Stimulated activated naive CD8-positive, alpha-beta T cell treated with anti-CD3 and anti-CD28 coated beads, Interleukin-15, Interleukin-2, amounts not matched to agents 100 U/mL and 50 U/mL, for 24 hours (primary cell): Measurements from ENCODE around the gene MTLN.
"Not testable (repeated sequence)": the region's sequence is repeated elsewhere in the genome, so short reads cannot be mapped to it uniquely, and the experiment has no call there.

ENCODE experiments used
- ATAC-seq: fragments of 150-1000 bp; cut with Tn5 transposase; one replicate; pipeline ENCODE4 v1.10.0; 2021
- DNase-seq: peaks from one replicate; pipeline ENCODE4 v3.0.0; 2021

The MTLN gene, protein sequence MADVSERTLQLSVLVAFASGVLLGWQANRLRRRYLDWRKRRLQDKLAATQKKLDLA

GRCh38 chr2:110211938-110212858, at the start of gene MTLN:
Gene MTLN (minus strand): TSS chr2:110212547. CDS start chr2:110212525, 22 bp downstream.
- ATAC-seq = peak; percentile 83
- peak; percentile 78 for DNase-seq

DNA sequence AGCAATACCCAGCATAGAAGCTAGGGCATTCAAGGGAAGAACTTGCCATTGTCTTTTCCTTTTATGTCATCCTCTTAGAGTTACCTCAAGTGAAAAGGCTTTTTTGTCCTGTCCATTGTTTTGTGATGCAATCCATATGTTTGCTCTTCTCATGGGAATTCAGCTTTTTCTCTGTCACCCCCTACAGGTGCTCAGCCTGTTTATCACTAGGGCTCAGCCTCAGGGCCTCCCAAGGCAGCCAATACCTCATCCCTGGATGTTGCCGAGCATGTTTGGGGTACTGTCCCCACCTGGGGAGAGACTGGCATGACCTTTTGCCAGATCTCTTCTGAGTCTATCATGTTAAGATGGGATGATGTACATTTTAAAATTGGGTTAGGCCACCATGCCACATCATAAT, 49.6 kb upstream of the MTLN start:
- not testable (repeated sequence) for DNase-seq, ATAC-seq

- not testable (repeated sequence) for ATAC-seq, DNase-seq
Measured at GRCh38 chr2:110248081-110248795, 35.9 kb upstream of the MTLN start.

DNA sequence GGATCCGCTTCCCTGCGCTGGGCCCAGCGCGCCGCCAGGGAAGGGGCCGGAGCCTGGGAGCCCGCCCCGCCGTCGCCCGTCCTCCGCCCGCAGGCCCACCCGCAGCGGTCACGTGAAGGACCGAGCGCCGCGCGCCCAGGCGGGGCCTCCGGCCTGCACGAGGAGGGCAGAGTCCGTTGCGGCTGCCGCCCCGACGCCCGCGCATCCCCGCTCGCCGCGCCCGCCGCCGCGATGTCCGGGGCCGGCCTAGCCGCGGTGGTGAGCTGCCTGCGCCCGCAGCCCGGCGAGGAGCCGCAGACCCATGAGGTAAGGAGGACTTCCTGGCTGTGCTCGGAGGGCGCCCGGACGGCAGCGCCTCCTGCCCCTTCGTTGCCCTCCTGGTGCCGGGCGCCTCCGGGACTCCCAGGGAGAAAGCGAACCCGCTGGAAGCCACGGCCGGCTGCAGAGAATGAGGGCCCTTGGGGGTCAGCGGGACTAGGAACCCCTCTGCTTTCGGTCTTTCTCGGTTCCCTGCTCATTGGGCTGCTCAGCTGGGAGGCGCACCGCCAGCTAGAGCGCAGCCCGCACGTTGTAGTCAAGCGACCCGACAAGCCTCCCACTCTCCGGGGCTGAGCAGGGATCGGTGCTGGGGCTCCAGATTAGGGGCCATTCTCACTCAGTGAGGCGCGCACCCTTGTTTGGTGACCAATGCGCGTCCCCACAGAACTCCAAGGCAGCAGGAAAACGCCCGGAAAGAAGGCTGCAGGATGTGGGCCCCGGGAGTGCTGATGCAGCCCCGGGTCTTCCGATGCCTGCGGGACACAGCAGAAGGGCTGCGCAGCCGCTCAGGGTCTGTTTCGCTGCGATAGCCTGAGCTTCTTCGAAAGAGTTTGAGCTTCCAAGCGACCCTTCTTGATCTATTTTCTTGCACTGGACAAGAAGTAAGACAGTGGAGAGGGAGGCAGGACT, 33.4 kb upstream of the MTLN start:
- not testable (repeated sequence) for ATAC-seq, DNase-seq

GRCh38 chr2:110243283-110243682, 30.9 kb upstream of the MTLN start:
- ATAC-seq, DNase-seq: not testable (repeated sequence)

- not testable (repeated sequence) for DNase-seq, ATAC-seq
Measured at GRCh38 chr2:110234514-110234913, 22.2 kb upstream of the MTLN start.

DNA sequence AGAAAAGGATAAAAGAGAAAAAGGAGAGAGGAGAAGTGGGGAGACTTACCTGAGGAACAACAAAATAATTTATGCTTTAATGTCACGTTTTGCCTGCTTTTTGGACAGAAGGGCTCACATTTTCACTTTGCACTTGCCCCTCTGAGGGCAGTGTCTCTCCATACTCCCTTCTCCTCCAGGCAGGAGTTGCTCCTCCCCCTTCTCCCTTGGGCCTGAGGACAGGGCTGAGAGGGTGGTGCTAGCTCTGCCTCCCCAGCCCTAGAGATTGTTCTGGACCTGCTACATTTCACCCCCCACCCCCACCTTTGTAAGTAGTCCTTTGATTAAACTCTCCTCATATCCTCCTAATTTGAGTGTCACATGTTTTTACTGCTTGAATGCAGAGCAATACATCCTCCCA, 17.5 kb upstream of the MTLN start:
- not testable (repeated sequence) for ATAC-seq, DNase-seq

DNA sequence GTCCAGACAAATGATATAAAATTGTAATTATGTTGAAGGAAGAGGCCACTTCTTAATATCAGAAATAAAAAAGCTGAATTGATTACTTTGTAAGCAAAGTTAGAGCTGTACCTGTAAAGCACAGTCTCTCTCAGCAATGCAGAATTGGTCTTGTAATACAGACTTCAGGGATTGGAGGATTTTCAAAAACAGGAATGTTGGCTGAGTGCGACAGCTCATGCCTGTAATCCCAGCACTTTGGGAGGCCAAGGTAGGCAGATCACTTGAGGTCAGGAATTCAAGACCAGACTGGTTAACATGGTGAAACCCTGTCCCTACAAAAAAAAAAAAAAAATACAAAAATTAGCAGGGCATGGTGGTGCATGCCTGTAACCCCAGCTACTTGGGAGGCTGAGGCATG, 10.3 kb upstream of the MTLN start:
- not testable (repeated sequence) for DNase-seq

GRCh38 chr2:110221938-110222337, 9.6 kb upstream of the MTLN start:
- no peak for DNase-seq
- no peak for ATAC-seq

More for the DNA sequence above, 10.3 kb upstream of the MTLN start:
- ATAC-seq = not testable (repeated sequence)

DNA sequence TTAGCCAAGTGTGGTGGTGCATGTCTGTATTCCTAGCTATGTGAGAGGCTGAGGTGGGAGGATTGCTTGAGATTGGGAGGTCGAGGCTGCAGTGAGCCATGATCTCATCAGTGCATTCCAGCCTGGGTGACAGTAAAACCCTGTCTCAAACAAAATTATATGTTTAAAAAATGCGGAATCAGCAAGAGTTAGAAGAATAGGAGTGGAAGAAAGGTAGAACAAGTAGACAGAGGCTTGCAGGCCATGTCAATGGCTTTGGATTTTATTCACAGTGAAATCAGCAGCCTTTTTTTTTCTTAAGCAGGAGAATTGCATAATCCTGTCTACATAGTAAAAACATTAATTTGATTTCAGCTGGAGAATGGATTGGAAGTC, 7.8 kb upstream of the MTLN start:
- no peak for DNase-seq
- no peak for ATAC-seq

DNA sequence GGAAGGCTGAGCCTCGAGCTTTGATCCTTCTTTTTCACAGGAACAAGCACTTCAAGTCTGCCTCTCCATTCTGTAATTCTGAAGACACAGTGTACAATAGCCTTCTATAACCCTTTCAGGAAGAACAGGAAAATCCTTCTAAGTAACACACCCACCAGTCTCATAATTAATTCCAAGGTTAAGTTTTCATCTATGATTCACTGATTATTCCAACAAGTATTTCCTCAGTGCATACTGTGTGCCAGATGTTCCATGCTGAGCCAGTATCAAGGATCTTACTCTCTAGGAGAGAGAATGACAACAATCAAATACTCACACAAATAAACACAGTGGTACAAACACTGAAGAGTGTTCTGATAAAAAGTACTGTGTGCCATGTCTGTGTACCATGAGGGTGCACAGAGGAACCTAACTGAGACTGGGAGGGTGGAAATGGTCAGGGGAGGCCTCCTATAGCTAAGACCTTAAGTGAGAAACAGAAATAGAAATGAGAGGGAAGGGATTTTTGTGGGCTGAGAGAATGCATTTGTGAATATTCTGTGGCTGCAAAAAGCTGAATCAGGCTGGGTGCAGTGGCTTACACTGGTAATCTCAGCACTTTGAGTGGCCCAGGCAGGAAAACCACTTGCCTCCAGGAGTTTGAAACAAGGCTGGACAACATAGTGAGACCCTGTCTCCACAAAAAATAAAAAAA, 7.3 kb upstream of the MTLN start:
- DNase-seq = no peak
- no peak for ATAC-seq

DNA sequence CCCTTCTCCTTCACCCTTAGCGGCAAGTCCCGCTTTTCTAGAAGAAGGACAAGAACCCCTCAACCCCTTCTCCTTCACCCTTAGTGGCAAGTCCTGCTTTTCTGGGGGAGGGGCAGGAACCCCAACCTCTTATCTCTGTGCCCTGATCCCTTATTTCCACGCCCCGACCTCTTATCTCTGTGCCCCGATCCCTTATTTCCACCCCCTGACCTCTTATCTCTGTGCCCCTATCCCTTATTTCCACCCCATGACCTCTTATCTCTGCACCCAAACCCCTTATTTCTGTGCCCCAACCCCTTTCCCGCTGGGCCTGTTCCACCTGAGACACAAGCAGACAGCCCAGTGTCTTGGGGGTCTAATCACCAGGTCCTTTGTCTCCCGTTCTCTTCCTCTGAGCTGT, 6.5 kb upstream of the MTLN start:
- not testable (repeated sequence) for DNase-seq, ATAC-seq

DNA sequence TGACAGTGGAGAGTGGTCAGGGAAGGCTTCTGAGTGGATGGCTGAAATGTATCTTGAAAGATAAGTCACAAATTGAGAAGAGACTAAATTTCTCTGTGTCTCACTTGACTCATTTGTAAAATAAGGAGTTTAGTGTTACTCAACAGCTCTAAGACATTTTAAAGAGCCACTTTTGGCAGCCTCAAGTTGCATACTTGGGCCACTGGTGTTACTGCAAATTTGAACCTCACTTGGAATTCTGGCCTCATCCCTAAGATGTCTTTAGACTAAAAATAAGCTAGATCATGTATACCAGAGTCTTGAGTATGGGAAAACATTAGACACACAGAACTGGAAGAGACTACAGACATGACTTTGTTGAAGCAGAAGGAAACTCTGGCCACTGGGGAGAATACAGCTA, 4.5 kb upstream of the MTLN start:
- ATAC-seq (no peak), DNase-seq (no peak)

GRCh38 chr2:110216199-110216598, 3.9 kb upstream of the MTLN start:
- ATAC-seq (no peak), DNase-seq (no peak)

DNA sequence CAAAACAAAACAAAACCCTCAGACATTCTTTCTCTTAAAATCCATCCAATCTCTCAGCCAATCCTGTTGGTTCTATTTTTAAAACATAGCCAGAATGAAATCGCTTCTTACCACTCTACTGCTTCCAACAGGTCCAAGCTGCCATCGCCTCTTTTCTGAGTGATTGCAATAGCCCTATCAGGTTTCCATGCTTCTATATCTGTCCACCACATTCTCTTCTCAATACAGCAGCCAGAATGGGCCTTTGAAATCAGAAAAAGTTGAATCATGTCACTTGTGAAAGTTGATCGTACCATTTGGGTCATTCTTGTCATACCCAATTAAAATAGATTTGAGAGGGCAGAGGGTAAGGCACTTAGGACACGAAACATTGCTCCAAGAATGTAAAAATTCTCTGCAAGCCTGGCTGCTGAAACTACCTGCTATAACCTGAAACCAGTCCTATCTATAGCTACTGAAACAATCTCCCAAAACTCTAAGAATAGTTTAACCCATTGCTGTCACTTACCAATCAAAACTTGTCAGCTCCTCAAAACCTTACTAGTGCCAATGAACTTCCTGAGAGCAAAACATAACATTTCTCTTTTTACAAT, 3.3 kb upstream of the MTLN start:
- no peak for ATAC-seq
- DNase-seq = no peak

- DNase-seq = no peak
- no peak for ATAC-seq
Measured at GRCh38 chr2:110215091-110215490, 2.7 kb upstream of the MTLN start.

DNA sequence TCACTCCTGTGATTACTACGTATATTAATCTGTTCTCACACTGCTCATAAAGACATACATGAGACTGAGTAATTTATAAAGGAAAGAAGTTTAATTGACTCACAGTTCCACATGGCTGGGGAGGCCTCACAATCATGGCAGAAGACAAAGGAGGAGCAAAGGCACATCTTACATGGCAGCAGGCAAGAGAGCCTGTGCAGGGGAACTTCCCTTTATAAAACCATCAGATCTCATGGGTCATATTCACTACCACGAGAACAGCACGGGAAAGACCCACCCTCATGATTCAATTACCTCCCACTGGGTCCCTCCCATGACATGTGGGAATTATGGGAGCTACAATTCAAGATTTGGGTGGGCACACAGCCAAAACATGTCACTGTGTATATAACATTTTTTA, 1.2 kb upstream of the MTLN start:
- not testable (repeated sequence) for DNase-seq, ATAC-seq

DNA sequence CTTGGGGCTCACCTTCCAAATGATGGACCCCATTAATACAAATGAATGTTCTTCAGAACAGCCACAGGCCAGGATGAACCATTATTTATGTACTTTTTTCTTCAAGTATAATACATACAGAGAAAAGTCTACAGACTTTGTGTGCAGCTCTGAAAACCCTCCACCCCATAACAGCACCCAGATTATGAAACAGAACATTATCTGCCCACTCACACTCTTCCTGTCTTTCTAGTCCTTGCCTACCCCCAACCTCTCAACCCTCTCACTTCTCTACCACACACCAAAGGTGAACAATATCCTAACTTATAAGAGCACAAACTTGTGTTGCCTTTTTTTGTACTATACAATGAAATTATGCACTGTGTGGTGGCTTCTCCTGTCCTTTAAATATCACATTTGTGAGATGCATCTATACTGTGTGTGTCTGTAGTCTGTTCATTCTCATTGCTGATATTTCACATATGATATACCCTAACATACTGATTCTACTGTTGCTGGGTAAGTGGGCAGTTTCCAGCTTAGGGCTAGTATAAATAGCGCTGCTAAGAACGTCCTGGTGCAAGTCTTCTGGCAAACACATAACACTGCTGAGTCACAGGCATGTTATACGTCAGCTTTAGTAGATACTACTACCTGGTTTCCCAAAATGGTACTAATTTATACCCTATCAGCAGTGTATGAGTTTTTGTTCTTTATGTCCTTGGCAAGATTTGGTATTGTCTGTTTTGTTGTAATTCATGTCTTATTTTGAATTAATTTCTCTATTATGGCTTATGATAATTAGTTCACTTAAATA, 6.5 kb downstream of the MTLN start:
- no peak for DNase-seq
- no peak for ATAC-seq

DNA sequence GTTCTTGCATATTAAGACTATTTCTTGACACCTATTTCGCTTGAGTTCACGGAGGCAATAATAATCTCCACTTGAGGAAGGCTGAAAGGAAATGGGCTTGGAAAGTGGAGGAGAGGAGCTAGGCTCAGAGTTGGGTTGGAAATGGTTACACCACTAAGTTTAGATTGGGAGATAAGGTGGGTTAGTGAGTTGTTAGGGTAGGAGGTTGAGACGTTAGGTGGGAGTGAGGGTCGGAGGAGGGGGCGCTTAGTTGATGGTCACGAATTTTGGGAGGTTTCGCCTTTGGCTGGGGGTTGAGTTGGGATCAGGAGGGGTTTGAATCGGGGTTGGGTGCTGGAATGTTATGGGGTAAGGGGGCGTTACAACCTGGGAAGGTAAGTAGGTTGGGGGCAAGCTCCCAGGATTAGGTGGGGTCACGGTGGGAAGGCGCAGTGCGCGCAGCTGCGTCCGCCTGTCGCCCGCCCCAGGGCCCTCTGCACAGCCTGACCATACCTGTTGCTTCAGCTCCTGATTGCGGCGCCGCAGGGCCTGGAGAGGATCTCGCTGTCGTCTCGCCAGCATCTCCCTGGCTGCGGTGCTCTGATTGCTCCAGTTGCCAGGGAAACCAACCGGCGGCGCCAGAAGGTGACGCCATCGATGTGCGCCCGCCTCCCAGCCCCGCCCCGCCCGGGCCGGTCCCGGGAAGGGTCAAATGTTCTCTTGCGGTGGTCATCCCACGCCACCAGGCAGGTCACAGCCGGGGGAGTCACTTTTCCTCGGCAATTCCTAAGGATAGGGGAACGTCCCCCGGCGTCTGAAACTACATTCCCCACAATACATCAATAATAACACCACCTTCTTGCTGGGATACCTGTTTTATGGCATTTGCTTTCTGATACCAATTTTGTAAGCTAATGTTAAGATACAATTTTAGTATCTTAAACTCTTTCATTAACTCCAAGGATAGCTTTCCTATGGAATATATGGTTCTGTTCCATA, 7.7 kb downstream of the MTLN start, which contains the start of gene NPHP1:
TSS of gene NPHP1 (minus strand) at position 606 of the 978 bp plus-strand sequence. CDS start at position 561, 45 bp downstream.
- peak; percentile 90 for ATAC-seq

More for the DNA sequence above, 7.7 kb downstream of the MTLN start, which contains the start of gene NPHP1:
- DNase-seq = peak; percentile 88
